Activated CD4-positive, alpha-beta T cell treated with anti-CD3 and anti-CD28 coated beads, Interleukin-2, amount 50 U/mL, for 1 hour (primary cell): ENCODE results near the gene TCEAL7.

Experiments used
- DNase-seq: peaks from one replicate; pipeline ENCODE4 v3.0.0-alpha.2; 2020

The TCEAL7 gene

GRCh38 chrX:103369479-103369878 lies 39.4 kb downstream of the TCEAL7 start:
- no peak for DNase-seq

- DNase-seq, result no peak
These were observed 42.8 kb downstream of the TCEAL7 start for GRCh38 chrX:103372886-103373285.

GRCh38 chrX:103373581-103373980 lies 43.5 kb downstream of the TCEAL7 start:
- no peak for DNase-seq

GRCh38 chrX:103376118-103376978 lies 46.3 kb downstream of the TCEAL7 start, which contains the start of gene BEX3:
Gene BEX3 (plus strand): TSS chrX:103376538. CDS start chrX:103377522, 984 bp downstream.
- DNase-seq, result peak; percentile 32

- DNase-seq, result peak; percentile 0
These were observed 46.9 kb downstream of the TCEAL7 start for GRCh38 chrX:103376979-103377324.

GRCh38 chrX:103378990-103379389 lies 49.0 kb downstream of the TCEAL7 start:
- no peak for DNase-seq
